ENCODE measurements around the gene FKBP1C. TPM values are rescaled to one million over a fixed set of nuclear protein-coding genes. Genes with fewer than 3 reads are reported as not detected.
"Not testable (repeated sequence)": the region's sequence is repeated elsewhere in the genome, so short reads cannot be mapped to it uniquely, and the experiment has no call there.

Gene FKBP1C
- polyA plus RNA-seq, 1 experiment: 2.0 TPM

DNA sequence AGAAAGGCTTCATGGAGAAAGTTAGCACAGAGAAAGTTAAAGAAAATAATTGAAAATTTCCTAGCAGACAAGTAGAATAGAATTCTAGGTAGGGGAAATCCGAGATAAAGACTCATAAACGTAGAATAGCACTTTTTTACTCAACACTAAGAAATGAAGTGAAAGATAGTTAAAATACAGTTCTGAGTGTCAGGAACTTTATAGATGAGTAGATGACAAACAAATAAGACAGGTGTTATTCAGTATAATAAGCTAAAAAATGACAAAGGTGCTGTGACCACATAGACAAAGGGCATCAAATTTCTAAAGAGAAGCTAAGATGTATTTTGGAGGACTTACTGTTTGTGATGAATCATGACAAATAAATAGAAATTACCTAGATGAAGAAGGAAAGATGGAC, 12.9 kb downstream of the FKBP1C start:
- ChIA-PET CTCF (no interaction called here), POLR2A (no interaction called here)
- H3K27me3 ChIP-seq (ENCODE audit: control insufficient read depth, insufficient read depth, low read length): no peaks in the 10 kb centered on the region
- no peak overlapping the region for H3K4me3 ChIP-seq (ENCODE audit: low read depth, low read length)
- H3K36me3 ChIP-seq (ENCODE audit: control insufficient read depth, insufficient read depth, low read length): no peaks in the 10 kb centered on the region
- no peak for DNase-seq (ENCODE audit: low read depth)
- TF ChIP-seq, protein P1, sequence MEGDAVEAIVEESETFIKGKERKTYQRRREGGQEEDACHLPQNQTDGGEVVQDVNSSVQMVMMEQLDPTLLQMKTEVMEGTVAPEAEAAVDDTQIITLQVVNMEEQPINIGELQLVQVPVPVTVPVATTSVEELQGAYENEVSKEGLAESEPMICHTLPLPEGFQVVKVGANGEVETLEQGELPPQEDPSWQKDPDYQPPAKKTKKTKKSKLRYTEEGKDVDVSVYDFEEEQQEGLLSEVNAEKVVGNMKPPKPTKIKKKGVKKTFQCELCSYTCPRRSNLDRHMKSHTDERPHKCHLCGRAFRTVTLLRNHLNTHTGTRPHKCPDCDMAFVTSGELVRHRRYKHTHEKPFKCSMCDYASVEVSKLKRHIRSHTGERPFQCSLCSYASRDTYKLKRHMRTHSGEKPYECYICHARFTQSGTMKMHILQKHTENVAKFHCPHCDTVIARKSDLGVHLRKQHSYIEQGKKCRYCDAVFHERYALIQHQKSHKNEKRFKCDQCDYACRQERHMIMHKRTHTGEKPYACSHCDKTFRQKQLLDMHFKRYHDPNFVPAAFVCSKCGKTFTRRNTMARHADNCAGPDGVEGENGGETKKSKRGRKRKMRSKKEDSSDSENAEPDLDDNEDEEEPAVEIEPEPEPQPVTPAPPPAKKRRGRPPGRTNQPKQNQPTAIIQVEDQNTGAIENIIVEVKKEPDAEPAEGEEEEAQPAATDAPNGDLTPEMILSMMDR (IDR thresholded peaks at IDR 0.05; ENCODE audit: insufficient read depth, low read depth, low read length): no peak

DNA sequence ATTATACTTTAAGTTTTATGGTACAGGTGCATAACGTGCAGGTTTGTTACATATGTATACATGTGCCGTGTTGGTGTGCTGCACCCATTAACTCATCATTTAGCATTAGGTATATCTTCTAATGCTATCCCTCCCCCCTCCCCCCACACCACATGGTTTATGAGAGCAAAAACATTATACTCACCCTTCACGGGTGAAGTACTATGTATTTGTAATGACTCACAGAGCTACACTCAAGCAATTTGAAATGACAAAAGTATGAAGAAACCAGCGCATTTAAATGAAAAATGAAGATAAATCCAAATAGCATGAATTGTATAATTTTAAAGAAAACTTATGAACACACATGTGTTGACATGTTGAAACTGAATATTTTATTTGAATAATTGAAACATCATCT, 14.7 kb downstream of the FKBP1C start:
- DNase-seq (ENCODE audit: low read depth); CTCF ChIA-PET; H3K4me3 ChIP-seq (ENCODE audit: low read depth, low read length); POLR2A ChIA-PET; H3K27me3 ChIP-seq (ENCODE audit: control insufficient read depth, insufficient read depth, low read length); H3K36me3 ChIP-seq (ENCODE audit: control insufficient read depth, insufficient read depth, low read length): not testable (repeated sequence)

DNA sequence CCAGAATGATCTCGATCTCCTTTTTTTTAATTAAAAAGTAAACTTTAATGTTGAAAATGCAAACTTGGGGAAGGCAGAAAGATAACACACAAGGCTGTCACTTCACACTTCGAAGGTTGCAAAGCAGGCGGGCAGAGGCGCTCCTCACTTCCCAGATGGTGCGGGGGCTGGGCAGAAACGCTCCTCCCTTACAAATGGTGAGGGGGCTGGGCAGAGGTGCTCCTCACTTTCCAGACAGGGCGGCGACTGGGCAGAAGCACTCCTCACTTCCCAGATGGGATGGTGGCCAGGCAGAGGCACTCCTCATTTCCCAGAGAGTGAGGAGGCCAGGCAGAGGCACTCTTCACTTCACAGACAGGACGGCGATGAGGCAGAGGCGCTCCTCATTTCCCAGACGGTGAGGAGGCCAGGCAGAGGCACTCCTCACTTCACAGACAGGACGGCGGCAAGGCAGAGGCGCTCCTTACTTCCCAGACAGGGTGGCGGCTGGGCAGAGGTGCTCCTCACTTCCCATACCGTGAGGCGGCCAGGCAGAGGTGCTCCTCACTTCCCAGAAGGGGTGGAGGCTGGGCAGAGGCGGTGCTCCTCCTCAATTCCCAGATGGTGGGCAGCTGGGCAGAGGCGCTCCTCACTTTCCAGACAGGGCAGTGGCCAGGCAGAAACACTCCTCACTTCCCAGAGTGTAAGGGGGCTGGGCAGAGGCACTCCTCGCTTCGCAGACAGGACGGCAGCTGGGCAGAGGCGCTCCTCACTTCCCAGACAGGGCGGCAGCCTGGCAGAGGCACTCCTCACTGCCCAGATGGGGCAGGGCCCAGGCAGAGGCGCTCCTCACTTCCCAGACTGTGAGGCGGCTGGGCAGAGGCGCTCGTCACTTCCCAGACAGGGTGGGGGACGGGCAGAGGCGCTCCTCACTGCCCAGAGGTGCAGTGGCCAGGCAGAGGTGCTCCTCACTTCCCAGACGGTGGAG, 16.9 kb downstream of the FKBP1C start:
- CTCF ChIA-PET; H3K27me3 ChIP-seq (ENCODE audit: control insufficient read depth, insufficient read depth, low read length); POLR2A ChIA-PET; H3K4me3 ChIP-seq (ENCODE audit: low read depth, low read length); H3K36me3 ChIP-seq (ENCODE audit: control insufficient read depth, insufficient read depth, low read length); DNase-seq (ENCODE audit: low read depth): not testable (repeated sequence)

DNA sequence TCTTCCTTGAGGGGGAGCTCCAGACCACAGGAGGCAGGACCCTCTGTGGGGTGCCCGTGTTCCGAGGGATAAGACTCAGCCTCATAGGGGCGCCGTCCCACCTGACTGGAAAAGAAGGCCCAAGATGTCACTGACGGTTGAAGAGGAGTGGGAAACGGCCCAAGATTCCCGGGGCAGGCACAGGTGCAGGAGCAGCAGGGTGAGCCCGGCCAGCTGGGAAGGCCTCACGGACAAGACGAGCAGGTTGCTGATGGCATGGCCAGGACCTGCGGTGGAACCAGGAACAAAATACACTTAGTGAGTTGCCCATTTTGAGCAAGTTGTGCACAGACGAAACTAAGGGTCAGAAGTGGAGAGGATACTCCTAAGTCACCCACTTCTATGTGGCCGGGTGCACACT, 18.8 kb downstream of the FKBP1C start:
- H3K27me3 ChIP-seq (ENCODE audit: control insufficient read depth, insufficient read depth, low read length); H3K4me3 ChIP-seq (ENCODE audit: low read depth, low read length); H3K36me3 ChIP-seq (ENCODE audit: control insufficient read depth, insufficient read depth, low read length); POLR2A ChIA-PET; CTCF ChIA-PET; DNase-seq (ENCODE audit: low read depth): not testable (repeated sequence)

DNA sequence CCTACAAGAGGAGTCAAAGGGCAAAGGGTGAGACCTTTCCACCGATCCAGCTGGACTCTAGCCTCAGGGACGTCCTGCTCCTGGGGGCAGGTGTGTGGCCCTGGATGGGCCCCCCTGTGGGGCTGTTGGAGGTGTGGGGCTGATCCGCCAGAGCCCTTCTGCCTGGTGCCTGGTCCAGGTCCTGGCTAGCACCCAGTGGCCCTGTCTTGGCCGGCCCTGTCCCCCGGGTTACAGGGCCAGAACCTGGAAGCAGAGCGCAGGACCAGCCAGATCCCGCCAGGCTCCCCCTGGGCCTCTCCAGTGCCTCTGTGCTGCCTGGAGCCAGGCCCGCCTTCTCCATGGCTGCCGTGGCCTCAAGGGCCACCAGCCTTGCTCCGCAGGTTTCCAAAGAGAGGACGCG, 19.2 kb downstream of the FKBP1C start:
- DNase-seq (ENCODE audit: low read depth); CTCF ChIA-PET; POLR2A ChIA-PET: not testable (repeated sequence)

DNA sequence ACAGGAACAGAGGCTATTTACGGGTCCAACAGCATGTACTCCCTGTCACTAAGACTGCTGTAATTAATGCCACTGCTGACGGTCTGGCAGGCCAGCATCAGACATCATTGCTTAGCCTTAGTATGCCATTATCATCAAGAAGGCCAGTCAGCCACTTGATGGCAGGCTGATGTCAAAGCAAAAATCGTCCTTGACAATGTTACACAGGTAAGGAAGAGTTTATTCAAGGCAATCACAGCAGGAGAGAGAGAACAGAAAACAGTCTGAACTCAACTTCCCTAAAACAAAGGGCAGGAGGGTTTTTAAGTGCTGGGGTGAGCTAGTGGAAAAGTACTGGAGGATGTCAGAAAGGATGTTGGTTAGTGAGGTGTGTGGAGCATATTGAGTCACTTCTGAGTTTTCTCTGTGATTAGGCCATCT, 25.1 kb downstream of the FKBP1C start:
- H3K27me3 ChIP-seq (ENCODE audit: control insufficient read depth, insufficient read depth, low read length): no peaks in the 10 kb centered on the region
- ChIA-PET POLR2A (no interaction called here), CTCF (no interaction called here)
- no peaks in the 10 kb centered on the region for H3K36me3 ChIP-seq (ENCODE audit: control insufficient read depth, insufficient read depth, low read length)
- no peak for DNase-seq (ENCODE audit: low read depth)
- H3K4me3 ChIP-seq (ENCODE audit: low read depth, low read length): no peak overlapping the region
- TF ChIP-seq, protein P1 (IDR thresholded peaks at IDR 0.05; ENCODE audit: insufficient read depth, low read depth, low read length): no peak

More for the DNA sequence above, 19.2 kb downstream of the FKBP1C start:
- H3K27me3 ChIP-seq (ENCODE audit: control insufficient read depth, insufficient read depth, low read length); H3K4me3 ChIP-seq (ENCODE audit: low read depth, low read length); H3K36me3 ChIP-seq (ENCODE audit: control insufficient read depth, insufficient read depth, low read length): not testable (repeated sequence)

DNA sequence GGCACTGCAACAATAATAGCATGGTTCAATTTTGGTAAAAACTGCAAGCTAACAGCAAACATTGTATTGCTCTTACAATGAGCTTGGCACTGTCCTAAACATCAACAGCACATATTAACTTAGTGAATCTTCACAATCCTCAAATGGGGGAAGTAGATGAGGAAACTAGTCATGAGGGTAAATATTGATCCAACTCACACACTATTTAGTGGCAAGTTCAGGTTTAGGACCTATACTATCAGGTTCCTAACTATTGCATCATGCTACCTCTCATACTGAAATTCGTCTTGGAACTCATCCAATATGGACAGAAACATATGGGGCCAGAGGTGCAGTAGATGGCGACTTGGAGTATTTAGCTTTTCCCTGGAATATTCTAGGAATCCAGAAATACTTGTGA, 34.2 kb downstream of the FKBP1C start:
- DNase-seq (ENCODE audit: low read depth): no peak
- Histone ChIP-seq H3K27me3 (ENCODE audit: control insufficient read depth, insufficient read depth, low read length) (no peaks in the 10 kb centered on the region), H3K36me3 (ENCODE audit: control insufficient read depth, insufficient read depth, low read length) (no peaks in the 10 kb centered on the region), H3K4me3 (ENCODE audit: low read depth, low read length) (no peak overlapping the region)
- TF ChIP-seq, protein P1 (IDR thresholded peaks at IDR 0.05; ENCODE audit: insufficient read depth, low read depth, low read length): no peak
- POLR2A ChIA-PET: no interaction called here
- CTCF ChIA-PET: no interaction called here
